ENCODE results near the gene UBAP2L.

DNA sequence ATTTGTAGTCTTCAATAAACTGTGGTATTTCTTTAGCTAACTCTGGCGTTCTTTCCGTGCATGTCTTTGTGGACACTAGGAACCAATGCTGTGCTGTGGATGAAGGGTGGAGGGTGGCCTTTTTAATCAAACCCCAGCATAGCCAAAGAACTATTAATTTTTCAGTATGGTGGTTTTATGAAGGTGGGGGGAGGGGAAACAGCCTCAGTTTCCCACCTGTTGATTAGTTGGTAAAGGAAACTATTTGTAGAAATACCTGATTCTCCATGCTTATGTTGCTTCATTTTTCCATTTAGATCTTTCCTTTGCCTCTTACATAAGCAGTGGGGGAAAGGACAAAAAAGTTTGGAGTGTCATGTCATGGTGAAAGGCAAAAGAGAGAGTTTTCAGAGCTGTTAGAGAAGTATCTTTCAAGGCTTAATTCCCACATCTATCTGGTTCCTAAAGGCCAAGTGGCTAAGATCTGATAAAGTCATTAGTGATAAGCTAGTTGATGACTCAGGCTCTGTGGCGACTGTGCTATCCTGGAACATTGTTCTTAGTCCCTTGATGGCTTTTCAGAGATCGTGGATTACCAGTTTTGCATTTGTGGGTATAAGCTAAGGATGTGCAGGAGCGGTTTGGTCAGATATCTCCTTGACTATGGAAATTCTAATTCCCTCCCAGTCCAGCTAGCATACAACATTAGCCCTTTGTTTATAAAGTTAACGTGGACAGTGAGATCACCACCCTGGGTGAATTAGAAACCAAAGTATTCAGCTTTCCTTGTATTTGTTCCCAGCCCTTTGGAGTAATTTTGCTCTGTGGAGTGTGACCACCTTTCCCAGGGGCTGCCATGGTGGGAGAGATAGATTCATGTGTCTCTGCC lies 42.9 kb downstream of the UBAP2L start:
- TF ChIP-seq EZH2 (IDR thresholded peaks at IDR 0.05; ENCODE audit: insufficient read depth, poor library complexity, severe bottlenecking) = no peak
- TF ChIP-seq EZH2phosphoT487 (IDR thresholded peaks at IDR 0.05; ENCODE audit: insufficient read depth, low read depth) = no peak
